Measurements from ENCODE around the gene TDRD3. TPM values are rescaled to one million over a fixed set of nuclear protein-coding genes. Genes with fewer than 3 reads are reported as not detected.

Gene TDRD3
- total RNA-seq, 2 experiments from 2014 or later = 20.3 to 22.1 TPM

DNA sequence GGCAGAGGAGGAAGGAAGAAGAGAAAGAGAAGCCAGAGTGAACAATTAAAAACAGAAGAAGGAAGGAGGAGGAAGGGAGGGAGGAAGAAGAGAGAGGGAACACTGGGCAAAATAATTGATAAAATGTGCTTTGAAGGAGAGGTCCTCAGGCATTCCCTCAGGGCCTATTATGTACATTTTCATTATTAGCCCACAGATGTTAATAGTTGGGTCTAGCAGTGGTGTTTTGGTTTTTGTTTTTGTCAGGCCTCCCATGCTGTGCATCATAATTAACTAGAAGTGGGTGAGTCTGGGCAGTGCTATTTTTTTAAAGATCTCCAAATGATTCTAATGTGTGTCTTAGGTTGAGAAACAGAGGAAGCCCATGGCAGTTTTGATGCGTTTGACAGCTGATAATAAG lies 178.1 kb downstream of the TDRD3 start:
- DNase-seq = no peak
- CTCF ChIA-PET = no interaction called here
- peaks cover 11% of the 10 kb centered on the region for H3K36me3 Mint-ChIP-seq (ENCODE audit: low read depth)
- H3K9me3 Mint-ChIP-seq = no peaks in the 10 kb centered on the region
- no peak overlapping the region for H3K4me3 Mint-ChIP-seq
- H3K27me3 Mint-ChIP-seq = no peaks in the 10 kb centered on the region
- POLR2A ChIA-PET = no interaction called here
- H3K4me1 Mint-ChIP-seq = no peaks in the 10 kb centered on the region
- H3K27ac Mint-ChIP-seq = no peak overlapping the region

GRCh38 chr13:60577761-60578160 lies 180.7 kb downstream of the TDRD3 start:
- ChIA-PET POLR2A (no interaction called here), CTCF (no interaction called here)
- H3K9me3 Mint-ChIP-seq = no peaks in the 10 kb centered on the region

DNA sequence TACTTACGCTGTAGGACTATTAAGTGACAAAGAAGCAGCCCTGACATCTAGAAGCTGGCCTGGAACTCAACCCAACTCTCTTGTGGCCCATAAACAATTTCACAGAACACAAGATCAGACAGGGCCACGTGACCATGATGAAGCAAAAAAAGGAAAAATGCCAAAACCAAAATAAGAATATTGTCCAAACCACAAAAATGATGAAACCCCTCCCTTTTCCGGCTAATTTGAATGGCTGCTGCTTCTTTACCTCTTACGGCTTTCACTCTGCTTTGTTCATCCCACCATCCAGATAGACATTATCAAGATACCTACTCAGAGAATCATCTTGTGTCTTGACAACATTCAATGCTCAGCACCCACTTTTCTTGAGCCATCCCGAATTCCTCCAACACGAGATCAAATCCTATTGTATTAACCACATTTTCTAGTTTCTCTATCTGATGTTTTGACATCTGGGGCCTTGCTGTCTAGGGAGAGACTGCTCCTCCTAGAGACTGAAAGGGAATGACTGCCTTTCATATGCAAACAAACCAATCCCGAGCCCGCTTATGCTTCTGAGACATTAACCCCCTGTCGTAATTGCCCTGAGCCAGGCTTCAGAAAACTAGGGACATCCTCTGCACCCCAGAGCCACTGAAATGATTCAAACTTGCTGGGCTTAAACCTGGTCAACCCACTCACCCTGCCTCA lies 186.3 kb downstream of the TDRD3 start:
- CTCF ChIA-PET = no interaction called here
- POLR2A ChIA-PET = no interaction called here

More at GRCh38 chr13:60577761-60578160, 180.7 kb downstream of the TDRD3 start:
- DNase-seq = no peak
- Mint-ChIP-seq H3K36me3 (ENCODE audit: low read depth) (peaks cover 6% of the 10 kb centered on the region), H3K4me3 (no peak overlapping the region), H3K27me3 (no peaks in the 10 kb centered on the region), H3K27ac (no peak overlapping the region), H3K4me1 (no peaks in the 10 kb centered on the region)

DNA sequence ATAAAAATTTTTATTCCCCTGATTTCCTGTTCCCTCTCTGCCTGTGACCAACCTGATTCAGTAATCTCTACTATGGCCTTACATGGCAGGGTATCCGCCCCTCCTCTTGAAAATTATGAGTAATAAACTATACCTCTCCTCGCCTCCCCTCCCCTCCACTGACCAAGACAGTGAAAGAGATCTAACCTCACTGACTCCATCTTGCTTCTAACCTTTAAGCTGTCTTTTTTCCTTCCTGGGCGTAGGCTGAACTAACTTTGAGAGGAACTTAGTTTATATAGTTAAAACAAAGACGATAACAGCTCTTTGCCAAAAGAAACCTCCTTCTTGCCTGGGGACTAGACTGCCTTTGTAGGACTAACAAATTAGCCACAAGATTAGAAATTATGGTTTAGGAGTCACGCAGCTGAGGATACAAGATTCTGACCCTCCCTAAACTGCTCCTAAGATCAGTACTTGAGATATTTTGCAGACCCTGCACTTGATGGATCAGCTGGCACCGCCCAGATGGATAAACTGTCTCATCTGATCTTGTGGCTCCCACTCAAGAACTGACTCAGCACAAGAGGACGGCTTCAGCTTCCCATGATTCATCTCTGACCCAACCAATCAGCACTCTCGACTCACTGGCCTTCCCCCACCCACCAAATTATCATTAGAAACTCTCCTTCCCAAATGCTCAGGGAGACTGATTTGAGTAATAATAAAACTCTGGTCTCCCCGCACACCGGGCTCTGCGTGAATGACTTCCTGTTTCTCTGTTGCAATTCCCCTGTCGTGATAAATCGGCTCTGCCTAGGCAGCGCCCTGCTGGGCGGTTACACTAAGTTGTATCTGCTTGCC lies 187.1 kb downstream of the TDRD3 start:
- DNase-seq = no peak
- Mint-ChIP-seq H3K36me3 (ENCODE audit: low read depth) (no peaks in the 10 kb centered on the region), H3K27ac (no peak overlapping the region), H3K4me3 (no peak overlapping the region), H3K4me1 (peaks cover 8% of the 10 kb centered on the region), H3K27me3 (no peaks in the 10 kb centered on the region), H3K9me3 (peaks cover 7% of the 10 kb centered on the region)
- ChIA-PET CTCF (no interaction called here), POLR2A (no interaction called here)

More for the DNA sequence above, 186.3 kb downstream of the TDRD3 start:
- Mint-ChIP-seq H3K36me3 (ENCODE audit: low read depth) (no peaks in the 10 kb centered on the region), H3K9me3 (peaks cover 7% of the 10 kb centered on the region), H3K27ac (no peak overlapping the region), H3K4me3 (no peak overlapping the region), H3K4me1 (peaks cover 8% of the 10 kb centered on the region), H3K27me3 (no peaks in the 10 kb centered on the region)
- no peak for DNase-seq

DNA sequence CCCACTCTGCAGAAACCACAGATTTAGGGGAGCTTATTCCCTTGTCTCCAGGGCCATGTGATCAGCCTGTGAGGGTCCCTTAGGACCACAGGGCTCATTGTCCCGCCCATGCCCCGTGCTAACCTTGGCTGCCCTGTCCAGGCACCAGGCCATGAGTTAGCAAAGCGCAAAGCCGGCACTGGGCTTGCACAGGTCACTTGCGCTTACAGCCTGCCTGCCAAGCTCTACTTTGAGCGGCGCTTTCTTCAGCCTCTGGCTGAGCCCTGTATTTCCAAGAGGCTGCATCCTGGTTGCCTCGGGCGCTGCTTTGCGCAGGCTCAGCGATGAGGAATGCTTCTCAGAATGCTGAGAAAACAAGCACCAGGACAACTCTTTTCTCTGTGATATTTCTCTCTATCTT lies 188.0 kb downstream of the TDRD3 start:
- H3K9me3 Mint-ChIP-seq = peaks cover 7% of the 10 kb centered on the region
- DNase-seq = no peak
- H3K4me1 Mint-ChIP-seq = peaks cover 8% of the 10 kb centered on the region
- H3K27me3 Mint-ChIP-seq = no peaks in the 10 kb centered on the region
- no peak overlapping the region for H3K27ac Mint-ChIP-seq
- H3K36me3 Mint-ChIP-seq (ENCODE audit: low read depth) = no peaks in the 10 kb centered on the region
- ChIA-PET CTCF (no interaction called here), POLR2A (no interaction called here)
- no peak overlapping the region for H3K4me3 Mint-ChIP-seq

GRCh38 chr13:60590800-60591747 lies 194.1 kb downstream of the TDRD3 start:
- no peaks in the 10 kb centered on the region for H3K9me3 Mint-ChIP-seq
- ChIA-PET POLR2A (no interaction called here), CTCF (no interaction called here)
- H3K4me1 Mint-ChIP-seq = no peaks in the 10 kb centered on the region
- H3K4me3 Mint-ChIP-seq = no peak overlapping the region
- H3K36me3 Mint-ChIP-seq (ENCODE audit: low read depth) = no peaks in the 10 kb centered on the region
- H3K27me3 Mint-ChIP-seq = no peaks in the 10 kb centered on the region
- H3K27ac Mint-ChIP-seq = no peak overlapping the region
- DNase-seq = no peak

DNA sequence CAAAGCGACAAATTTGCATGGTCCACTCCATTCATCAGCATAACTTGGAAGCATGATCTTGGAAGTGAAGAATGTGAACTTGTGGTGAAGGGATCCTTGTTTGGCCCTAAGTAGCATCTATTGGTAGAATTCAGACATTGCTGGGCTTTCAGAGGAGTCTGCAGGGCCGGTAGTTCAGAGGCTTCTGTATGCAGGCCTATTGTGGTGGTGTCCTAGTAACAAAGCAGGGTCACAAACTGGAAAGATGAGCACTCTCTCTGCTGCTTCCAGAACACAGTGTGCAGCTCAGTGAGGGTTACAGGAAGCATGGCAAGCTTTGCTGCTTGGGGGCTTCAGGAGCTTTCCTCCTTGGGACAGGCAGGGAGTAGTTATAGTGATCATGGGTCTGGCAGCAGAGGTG lies 206.0 kb downstream of the TDRD3 start:
- no peaks in the 10 kb centered on the region for H3K9me3 Mint-ChIP-seq
- H3K36me3 Mint-ChIP-seq (ENCODE audit: low read depth) = no peaks in the 10 kb centered on the region
- H3K4me1 Mint-ChIP-seq = peaks cover 2% of the 10 kb centered on the region
- no peak for DNase-seq
- POLR2A ChIA-PET = no interaction called here
- H3K4me3 Mint-ChIP-seq = no peak overlapping the region
- H3K27ac Mint-ChIP-seq = no peak overlapping the region
- H3K27me3 Mint-ChIP-seq = peaks cover 2% of the 10 kb centered on the region
- CTCF ChIA-PET = no interaction called here

DNA sequence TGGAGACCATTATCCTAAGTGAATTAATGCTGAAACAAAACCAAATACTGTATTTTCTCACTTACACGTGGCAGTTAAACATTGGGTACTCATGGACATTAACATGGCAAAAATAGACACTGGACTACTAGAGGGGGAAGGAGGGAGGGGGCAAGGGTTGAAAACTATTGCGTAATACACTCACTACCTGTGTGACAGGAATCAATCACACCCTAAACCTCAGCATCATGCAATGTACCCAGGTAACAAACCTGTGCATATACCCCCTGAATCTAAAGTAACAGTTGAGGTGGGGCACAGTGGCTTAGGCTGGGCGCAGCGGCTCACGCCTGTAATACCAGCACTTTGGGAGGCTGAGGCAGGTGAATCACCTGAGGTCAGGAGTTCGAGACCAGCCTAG lies 207.0 kb downstream of the TDRD3 start:
- Mint-ChIP-seq H3K9me3 (no peaks in the 10 kb centered on the region), H3K4me3 (no peak overlapping the region), H3K27me3 (no peaks in the 10 kb centered on the region), H3K27ac (no peak overlapping the region), H3K36me3 (ENCODE audit: low read depth) (no peaks in the 10 kb centered on the region), H3K4me1 (peaks cover 2% of the 10 kb centered on the region)
- ChIA-PET CTCF (no interaction called here), POLR2A (no interaction called here)
- no peak for DNase-seq

DNA sequence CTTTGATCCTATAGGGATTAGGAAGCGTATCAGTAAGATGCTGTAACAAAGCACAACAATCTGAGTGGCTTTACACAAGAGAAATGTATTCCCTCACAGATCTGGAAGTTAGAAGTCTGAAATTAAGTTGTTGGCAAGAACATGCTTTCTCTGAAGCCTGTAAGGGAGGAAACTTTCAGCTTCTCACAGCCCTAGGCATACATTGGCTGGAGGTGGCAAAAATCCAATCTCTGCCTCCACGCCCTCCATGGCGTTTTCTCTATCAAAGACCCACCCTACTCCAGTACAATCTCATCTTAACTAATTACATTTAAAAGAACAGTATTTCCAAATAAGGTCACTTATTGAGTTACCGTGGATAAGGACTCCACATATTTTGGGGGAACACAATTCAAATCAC lies 211.9 kb downstream of the TDRD3 start:
- Mint-ChIP-seq H3K4me1 (peaks cover 2% of the 10 kb centered on the region), H3K27me3 (peaks cover 2% of the 10 kb centered on the region), H3K36me3 (ENCODE audit: low read depth) (no peaks in the 10 kb centered on the region), H3K9me3 (no peaks in the 10 kb centered on the region), H3K4me3 (no peak overlapping the region), H3K27ac (no peak overlapping the region)
- DNase-seq = no peak
- ChIA-PET CTCF (no interaction called here), POLR2A (no interaction called here)

GRCh38 chr13:60611523-60611922 lies 214.5 kb downstream of the TDRD3 start:
- no peaks in the 10 kb centered on the region for H3K36me3 Mint-ChIP-seq (ENCODE audit: low read depth)
- POLR2A ChIA-PET = no interaction called here
- no peak overlapping the region for H3K4me3 Mint-ChIP-seq
- peaks cover 4% of the 10 kb centered on the region for H3K27me3 Mint-ChIP-seq
- CTCF ChIA-PET = no interaction called here
- H3K4me1 Mint-ChIP-seq = no peaks in the 10 kb centered on the region
- DNase-seq = no peak
- no peak overlapping the region for H3K27ac Mint-ChIP-seq
- no peaks in the 10 kb centered on the region for H3K9me3 Mint-ChIP-seq

DNA sequence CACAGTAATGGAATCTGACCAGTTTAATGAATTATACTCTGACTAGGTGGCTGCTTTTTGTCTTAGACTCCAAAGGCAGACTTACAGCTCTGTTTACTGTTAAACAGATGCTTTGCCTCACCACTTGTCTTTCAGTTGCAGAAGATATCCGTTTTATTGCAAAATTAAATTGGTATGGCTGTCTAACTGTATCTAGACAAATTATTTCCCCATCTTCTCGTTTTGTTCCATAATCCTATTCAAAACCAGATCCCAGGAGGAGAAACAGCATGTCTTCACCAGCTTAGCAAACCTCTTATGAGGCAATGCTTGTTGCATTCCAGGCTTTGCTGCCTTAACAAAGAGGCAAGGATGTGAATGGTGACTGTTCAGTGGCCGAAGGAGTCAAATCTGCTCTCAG lies 215.6 kb downstream of the TDRD3 start:
- H3K27me3 Mint-ChIP-seq = peaks cover 4% of the 10 kb centered on the region
- H3K4me1 Mint-ChIP-seq = no peaks in the 10 kb centered on the region
- H3K9me3 Mint-ChIP-seq = no peaks in the 10 kb centered on the region
- DNase-seq = no peak
- ChIA-PET CTCF (no interaction called here), POLR2A (no interaction called here)
- H3K36me3 Mint-ChIP-seq (ENCODE audit: low read depth) = no peaks in the 10 kb centered on the region
- no peak overlapping the region for H3K27ac Mint-ChIP-seq
- no peak overlapping the region for H3K4me3 Mint-ChIP-seq

DNA sequence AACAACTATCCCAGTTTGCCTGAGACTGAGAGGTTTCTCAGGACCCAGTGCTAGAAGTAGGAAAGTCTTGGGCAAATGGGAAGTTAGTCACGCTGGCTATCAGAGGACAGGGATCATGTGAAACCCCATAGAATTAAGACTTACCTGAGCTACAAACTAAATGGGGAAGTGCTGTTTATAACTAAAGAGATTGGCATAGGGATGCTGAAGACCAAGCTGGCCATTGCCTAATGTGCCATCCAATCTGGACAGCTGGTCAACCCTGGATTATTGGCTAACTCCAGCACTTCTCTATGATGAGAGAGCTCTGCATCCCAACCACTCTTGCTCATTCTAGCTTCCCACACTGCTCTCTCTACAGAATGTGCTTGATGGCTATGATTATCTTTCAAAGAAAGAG lies 216.1 kb downstream of the TDRD3 start:
- Mint-ChIP-seq H3K4me3 (no peak overlapping the region), H3K9me3 (no peaks in the 10 kb centered on the region), H3K27ac (no peak overlapping the region), H3K4me1 (no peaks in the 10 kb centered on the region), H3K27me3 (peaks cover 4% of the 10 kb centered on the region), H3K36me3 (ENCODE audit: low read depth) (no peaks in the 10 kb centered on the region)
- ChIA-PET CTCF (no interaction called here), POLR2A (no interaction called here)
- DNase-seq = no peak

DNA sequence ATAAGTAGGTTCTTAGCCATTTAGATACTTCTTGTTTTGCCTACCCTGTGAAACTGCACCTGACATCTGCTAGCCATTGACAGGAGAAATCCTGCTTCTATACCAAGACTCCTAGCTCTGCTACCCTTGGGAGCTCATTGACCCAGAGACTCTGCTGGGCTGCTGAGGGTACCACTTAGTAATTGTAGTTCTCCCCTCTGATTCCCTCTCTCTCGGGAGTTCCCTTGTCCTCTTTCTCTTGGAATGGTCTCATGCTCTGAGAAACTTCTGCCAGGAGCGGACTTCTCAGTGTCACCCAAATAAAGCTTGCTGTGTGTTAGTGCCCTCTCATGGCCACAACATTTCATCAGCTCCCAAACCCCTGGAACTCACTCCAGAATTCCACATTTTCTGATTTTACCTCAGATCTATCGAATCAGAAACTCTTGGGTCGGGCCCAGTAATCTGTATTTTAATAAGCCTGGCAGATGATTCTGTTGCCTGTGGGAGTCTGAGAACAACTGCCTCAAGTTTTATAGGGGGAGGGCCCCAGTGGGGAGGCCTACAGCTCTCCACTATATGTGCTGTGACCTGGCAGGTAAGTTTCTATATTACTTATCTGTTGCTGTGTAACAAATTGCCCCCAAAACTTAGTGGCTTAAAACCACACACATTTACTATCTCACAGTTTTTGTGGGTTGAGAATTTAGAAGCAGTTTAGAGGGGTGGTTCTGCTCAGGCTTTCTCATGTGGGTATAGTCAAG lies 221.1 kb downstream of the TDRD3 start:
- H3K9me3 Mint-ChIP-seq = no peaks in the 10 kb centered on the region
- H3K4me3 Mint-ChIP-seq = no peak overlapping the region
- H3K4me1 Mint-ChIP-seq = no peaks in the 10 kb centered on the region
- DNase-seq = no peak
- H3K27me3 Mint-ChIP-seq = peaks cover 7% of the 10 kb centered on the region
- H3K36me3 Mint-ChIP-seq (ENCODE audit: low read depth) = no peaks in the 10 kb centered on the region
- ChIA-PET CTCF (no interaction called here), POLR2A (no interaction called here)
- H3K27ac Mint-ChIP-seq = no peak overlapping the region

Data from activated CD4-positive, alpha-beta memory T cell treated with anti-CD3 and anti-CD28 coated beads, Interleukin-2, amount 10 ng/mL, durations not matched to agents 7 days and 5 days (primary cell).